H1 (cell line): Measurements from ENCODE around the gene DIAPH1. TPM values are rescaled to one million over a fixed set of nuclear protein-coding genes. Genes with fewer than 3 reads are reported as not detected.

Source experiments
- CBX5 ChIP-seq: fragments of 300-800, 300-1000 bp; sonication (generic); IDR thresholded peaks from 2 replicates; pipeline ENCODE4 v1.7.1; 2016; ENCODE audit warnings: antibody characterized with exemption, low read length, low read depth
- CBX8 ChIP-seq: fragments of 300-800, 300-1000 bp; sonication (generic); IDR thresholded peaks from 2 replicates; pipeline ENCODE4 v1.7.1; 2016; ENCODE audit warnings: low read depth, low read length, borderline replicate concordance
- polyA plus RNA-seq, 7 experiments: library from polyadenylated mRNA; depleted of rRNA in 3 of 7; stranded (reverse) in 5 of 7; unstranded in 2 of 7; fragments of >200 nt in 5 of 7; fragments of 200-250 nt in 2 of 7; gene quantifications; 1 replicate in 5 of 7; 2 replicates in 1 of 7; 4 replicates in 1 of 7; pipeline versions ENCODE4 v1.2.1 to v1.2.3, GENCODE V29; 2011 to 2013; ENCODE audit warnings: missing spikeins in 2 of 7, mixed read lengths in 2 of 7
- total RNA-seq: library from RNA; stranded (reverse); fragmentation: NEBNext Ultra II Directional; extraction: Animal tissue kit (Norgen Biotek cat#: 25700); gene quantifications from 2 replicates; pipeline ENCODE4 v1.2.1, GENCODE V29; 2021

The DIAPH1 gene
- total and polyA plus RNA-seq, 2 of the 8 experiments (the other 6 are each of a cell fraction or from before 2014, with no cell fraction given): 61.2 to 114 TPM

- TF ChIP-seq CBX8 (no peak), CBX5 (no peak)
- TF ChIP-seq, all 59 proteins: peak for 0
Observed at GRCh38 chr5:141559461-141559860, 59.3 kb downstream of the DIAPH1 start (continued).
